Inferior parietal cortex (tissue), 1 donor: ENCODE data around the gene OVOL3.

ENCODE experiments used
- DNase-seq: peaks from one replicate; pipeline ENCODE4 v3.0.0-alpha.2; 2016; ENCODE audit errors: extremely low spot score

Gene OVOL3

GRCh38 chr19:36100476-36100875 lies 10.5 kb upstream of the OVOL3 start:
- no peak for DNase-seq

DNA sequence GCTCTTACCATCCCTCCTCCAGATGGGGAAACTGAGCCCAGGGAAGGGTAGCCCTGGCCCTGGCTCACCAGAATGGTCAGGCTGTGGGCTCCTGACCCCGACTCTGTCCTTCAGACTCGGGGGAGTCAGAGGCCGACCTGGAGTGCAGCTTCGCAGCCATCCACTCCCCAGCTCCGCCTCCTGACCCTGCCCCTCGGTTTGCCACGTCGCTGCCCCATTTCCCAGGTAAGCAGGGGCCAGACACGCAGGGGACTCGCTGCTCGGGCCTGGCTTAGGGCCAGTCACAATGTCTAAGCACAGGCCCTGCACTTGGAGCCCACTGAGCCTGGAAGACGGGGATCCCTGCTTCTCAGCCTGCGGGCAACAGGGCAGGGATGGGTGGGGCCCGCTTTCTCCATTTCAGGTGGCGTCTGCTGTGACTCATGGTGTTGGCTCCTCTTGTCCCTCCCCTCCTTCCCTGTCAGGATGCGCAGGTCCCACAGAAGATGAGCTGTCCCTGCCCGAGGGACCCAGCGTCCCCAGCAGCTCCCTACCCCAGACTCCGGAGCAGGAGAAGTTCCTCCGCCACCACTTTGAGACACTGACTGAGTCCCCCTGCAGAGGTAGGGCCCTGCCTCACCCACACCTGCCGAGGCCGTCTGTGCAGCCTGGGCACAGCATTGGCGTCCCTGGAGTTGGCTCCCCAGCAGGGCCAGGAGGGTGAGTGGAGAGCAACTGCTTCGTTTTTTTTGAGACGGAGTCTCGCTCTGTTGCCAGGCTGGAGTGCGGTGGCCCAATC lies 9.2 kb upstream of the OVOL3 start:
- DNase-seq: no peak

DNA sequence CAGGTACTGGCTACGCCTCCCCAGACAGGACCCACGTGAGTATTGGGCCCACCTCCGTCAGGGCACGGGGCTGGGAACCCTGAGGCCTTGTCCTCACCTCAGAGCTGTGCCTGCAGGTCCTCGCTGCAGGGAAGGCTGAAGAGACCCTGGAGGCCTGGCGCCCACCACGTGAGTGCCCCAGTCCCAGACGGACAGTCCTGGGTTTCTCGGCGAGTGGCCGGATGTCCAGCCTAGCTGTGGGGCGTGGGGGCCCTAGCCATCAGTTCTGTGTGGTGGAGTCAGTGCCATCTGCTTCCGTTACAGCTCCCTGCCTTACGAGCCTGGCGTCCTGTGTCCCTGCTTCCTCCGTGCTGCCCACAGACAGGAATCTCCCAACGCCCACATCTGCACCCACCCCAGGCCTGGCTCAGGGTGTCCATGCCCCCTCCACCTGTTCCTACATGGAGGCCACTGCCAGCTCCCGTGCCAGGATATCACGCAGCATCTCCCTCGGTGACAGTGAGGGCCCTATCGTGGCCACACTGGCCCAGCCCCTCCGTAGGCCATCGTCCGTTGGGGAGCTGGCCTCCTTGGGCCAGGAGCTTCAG lies 7.8 kb upstream of the OVOL3 start:
- DNase-seq: no peak

DNA sequence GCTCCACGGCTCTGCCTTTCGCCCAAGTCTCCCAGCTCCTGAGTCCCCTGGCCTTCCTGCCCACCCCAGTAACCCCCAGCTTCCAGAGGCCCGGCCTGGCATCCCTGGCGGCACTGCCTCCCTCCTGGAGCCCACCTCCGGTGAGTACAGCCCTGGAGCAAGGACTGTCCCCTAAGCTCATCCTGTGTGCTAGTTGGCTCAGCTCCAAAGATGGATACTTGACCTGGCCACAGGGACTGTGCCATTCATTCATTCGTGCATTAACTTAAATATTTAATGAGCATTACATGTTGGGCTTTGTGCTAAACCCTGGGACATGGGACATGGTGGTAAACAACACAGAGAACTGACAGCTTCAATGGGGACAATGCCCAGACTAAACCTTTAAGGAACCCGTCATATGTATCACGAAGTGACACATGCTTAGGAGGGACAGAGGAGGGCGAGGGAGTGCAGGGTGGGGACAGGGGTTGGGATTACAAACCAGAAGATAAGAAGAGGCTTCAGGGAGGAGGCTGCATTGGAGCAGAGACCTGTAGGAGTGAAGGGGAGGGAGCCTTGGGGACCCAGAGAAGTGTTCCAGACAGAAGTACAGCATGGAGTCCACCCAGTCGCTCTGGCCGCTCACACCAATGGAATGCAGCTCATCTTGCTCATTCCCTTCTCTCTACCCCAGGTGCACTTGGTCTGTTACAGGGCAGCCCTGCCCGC lies 6.9 kb upstream of the OVOL3 start:
- no peak for DNase-seq

- no peak for DNase-seq
These were observed 4.5 kb upstream of the OVOL3 start for GRCh38 chr19:36106441-36106840.

DNA sequence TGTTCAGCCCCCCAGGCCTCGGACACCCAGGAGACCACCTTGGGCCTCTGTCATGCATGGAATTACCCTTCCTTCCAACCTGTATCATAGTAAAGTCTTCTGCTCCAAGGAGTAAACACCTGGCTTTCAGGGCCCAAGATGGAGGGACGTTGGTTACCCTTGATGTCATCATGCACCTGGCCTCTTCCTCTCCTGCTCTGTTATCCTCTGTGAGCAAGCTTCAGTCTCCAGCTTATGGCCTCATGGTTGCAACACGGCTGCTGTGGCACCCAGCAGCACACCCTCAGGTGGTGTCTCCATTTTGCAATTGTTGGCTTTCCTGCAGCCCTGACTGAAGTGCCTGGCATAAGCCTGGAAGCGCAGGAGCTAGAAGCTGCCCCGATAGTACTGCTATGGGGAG lies 4.0 kb upstream of the OVOL3 start:
- DNase-seq: no peak

- DNase-seq: no peak
These were observed 2.3 kb upstream of the OVOL3 start for GRCh38 chr19:36108684-36109083.

- no peak for DNase-seq
These were observed 227 bp downstream of the OVOL3 start for GRCh38 chr19:36111200-36111539.

DNA sequence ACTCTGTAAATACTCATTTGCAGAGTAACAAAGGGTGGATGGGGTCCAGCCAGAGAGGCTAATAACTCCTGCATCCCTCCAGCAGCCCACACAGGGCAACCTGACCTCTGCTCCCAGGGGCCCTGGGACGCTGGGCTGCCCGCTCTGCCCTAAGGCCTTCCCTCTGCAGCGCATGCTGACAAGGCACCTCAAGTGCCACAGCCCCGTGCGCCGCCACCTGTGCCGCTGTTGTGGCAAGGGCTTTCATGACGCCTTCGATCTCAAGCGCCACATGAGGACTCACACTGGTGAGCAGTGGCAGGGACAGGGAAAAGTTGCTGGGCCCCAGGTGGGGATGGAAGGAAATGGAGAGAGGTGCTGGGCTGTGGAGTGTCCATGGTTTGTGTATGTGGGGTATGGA lies 1.7 kb downstream of the OVOL3 start:
- no peak for DNase-seq

DNA sequence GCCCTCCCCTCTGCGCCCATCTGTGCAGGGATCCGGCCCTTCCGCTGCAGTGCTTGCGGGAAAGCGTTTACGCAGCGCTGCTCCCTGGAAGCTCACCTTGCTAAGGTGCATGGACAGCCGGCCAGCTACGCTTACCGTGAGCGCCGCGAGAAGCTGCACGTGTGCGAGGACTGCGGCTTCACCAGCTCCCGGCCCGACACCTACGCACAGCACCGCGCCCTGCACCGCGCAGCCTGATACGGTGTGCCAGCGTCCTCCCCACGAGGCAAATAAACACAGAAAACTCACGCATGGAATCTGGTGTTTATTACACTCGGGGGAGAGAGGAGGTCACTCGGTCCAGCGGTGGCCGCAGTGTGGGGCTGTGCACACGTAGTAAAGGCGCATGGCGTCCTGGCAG lies 2.5 kb downstream of the OVOL3 start:
- DNase-seq: no peak

DNA sequence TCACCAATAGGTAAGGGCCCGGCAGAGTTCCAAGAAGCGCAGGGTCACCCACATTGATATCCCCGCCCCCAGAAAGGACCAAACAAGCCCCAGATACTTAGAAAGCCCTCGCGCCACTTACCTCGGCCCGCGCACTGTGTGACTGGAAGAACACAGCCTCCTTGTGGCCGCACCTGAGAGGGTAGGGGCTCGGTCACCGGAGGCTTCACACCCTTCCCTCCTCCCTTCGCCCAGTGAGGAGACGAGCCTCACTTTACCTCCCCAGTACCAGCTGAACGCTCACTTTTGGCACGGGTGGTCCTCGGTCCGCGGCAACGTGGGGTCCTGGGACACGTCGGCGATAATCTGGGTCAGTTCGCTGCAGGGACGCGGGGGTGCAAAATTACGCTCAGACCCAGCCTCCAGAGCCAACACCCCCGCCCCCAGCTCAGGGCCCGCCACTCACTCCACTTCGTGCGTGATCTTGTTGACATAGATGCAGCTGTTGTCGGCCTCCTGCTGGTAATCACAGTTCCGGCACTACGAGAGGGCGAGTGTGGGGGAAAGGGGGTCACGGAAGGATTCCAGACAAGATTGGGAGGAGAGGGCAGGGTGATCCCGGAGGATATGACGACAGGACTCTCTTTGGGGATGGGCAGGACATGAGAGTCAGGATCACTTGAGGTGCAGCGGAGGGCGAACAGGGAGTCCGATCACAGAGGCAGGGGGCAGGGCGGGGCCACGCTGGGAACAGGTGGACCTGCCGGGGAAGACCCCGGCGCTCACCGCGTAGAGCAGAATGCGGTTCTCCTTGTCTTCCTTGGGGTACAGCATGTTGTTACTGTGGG lies 3.2 kb downstream of the OVOL3 start:
- DNase-seq: no peak

- peak; percentile 99 for DNase-seq
These were observed 3.9 kb downstream of the OVOL3 start, which contains the start of gene POLR2I for GRCh38 chr19:36114721-36115452. Gene POLR2I, minus strand, starts transcription at chr19:36114875. Its CDS starts 19 bp downstream, at chr19:36114856.

- no peak for DNase-seq
These were observed 4.8 kb downstream of the OVOL3 start, which contains the start of gene TBCB for GRCh38 chr19:36115453-36116343. Gene TBCB, plus strand, starts transcription at chr19:36115468. Its CDS starts 93 bp downstream, at chr19:36115561.

DNA sequence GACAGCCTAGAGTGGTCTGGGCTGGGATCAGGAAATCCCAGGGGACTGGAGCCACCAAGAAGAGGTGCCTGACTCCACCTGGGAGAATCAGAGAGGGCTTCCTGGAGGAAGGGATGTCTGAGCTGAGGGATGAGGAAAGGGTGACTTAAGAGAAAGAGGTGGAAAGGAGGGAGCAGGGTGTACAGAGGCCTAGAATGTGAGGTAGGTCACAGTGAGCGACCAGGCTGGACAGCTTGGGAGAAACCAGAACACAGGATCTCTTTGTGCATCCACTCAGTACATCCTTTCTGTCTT lies 5.3 kb downstream of the OVOL3 start:
- no peak for DNase-seq

DNA sequence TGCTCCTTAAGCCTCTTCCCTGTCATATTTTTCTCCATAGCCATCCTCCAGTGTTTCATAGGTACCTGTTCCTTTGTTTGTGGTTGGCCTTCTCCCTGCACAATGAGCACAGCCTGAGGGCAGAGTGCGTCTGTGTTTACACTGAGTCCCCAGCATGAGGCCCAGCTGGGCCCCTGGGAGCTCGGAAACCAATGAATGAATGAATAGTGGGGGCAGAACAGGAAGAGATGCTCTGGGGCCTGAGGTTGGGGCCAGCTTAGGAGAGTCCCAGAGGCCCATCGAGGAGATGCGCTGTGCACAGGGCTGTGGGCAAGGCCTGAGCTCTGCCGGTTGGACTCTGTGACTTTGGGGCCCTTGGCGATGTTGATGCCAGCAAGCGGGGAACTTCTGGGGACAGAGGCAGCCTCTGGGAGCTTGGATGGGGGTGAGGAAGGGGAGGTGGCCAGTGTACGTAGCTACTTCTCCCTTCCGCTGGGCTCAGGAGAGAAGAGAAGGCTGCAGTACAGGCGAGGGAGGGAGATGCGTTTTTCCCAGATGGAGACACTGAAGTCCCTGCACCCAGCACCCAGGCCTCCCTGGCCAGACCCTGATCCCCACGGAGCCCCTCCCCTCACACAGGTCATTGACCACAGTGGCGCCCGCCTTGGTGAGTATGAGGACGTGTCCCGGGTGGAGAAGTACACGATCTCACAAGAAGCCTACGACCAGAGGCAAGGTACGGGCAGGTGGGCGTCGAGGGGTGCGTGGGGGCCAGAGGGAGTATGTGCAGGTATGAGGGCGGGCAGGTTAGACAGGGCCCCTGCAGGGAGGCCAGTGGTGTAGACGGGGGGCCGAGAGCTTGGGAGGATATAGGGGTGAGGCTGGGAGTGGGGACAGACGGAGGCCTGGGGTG lies 9.4 kb downstream of the OVOL3 start:
- DNase-seq: no peak

DNA sequence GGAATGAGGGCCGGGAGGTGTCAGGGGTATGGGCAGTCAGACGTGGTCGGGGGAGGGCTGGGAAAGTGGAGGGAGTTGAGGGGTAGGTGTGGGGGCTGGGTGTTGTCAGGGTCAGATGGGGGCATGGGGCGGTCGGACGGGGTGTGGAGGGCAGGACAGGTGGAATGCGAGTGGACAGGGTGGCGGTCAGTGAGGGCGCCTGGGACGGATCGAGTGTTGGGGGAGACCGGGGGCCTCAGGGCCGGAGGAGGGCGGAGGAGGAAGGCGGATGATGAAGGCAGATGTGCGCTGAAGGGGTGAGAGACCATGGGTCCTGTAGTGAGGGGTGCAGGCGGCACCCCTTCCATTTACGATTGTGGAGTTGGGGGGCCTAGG lies 10.0 kb downstream of the OVOL3 start:
- no peak for DNase-seq

DNA sequence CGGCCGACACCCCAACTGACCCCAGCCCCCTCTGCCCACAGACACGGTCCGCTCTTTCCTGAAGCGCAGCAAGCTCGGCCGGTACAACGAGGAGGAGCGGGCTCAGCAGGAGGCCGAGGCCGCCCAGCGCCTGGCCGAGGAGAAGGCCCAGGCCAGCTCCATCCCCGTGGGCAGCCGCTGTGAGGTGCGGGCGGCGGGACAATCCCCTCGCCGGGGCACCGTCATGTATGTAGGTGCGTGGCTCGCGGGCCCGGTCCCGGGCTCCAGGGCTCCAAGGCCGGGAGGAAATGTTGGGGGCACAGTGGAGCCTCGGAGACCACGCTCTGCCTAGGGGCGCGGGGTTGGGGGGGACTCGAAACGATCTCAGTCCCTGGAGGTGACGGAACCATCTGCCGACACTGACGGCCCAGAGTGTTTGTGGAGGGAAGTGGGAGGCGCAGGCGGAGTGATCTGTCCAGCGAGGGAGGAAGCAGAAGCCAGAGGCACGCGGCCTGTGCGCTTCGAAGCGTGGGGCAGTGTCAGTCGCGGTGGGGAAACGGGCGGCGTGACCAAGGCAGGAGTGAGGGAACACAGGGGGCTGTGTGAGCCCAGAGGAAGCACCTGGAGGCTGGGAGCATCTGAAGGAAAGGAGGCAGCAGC lies 10.7 kb downstream of the OVOL3 start:
- no peak for DNase-seq

- no peak for DNase-seq
These were observed 14.6 kb downstream of the OVOL3 start for GRCh38 chr19:36125557-36125956.

- DNase-seq: no peak
These were observed 17.4 kb downstream of the OVOL3 start for GRCh38 chr19:36128392-36128736.
